Activated naive CD4-positive, alpha-beta T cell treated with Interleukin-2 at 50 U/mL for 16 hours (primary cell): ENCODE results near the gene ALDH9A1.

Experiments used
- DNase-seq: peaks from one replicate; pipeline ENCODE4 v3.0.0-alpha.2; 2020

The ALDH9A1 gene

GRCh38 chr1:165616987-165617546, 81.3 kb downstream of the ALDH9A1 start:
- DNase-seq: no peak

GRCh38 chr1:165616054-165616612, 82.2 kb downstream of the ALDH9A1 start:
- DNase-seq: no peak
